Epithelial cell of proximal tubule (primary cell): ENCODE measurements around the gene GNG8. TPM values are rescaled to one million over a fixed set of nuclear protein-coding genes. Genes with fewer than 3 reads are reported as not detected.

Source experiments
- DNase-seq: peaks from one replicate; pipeline ENCODE4 v3.0.0-alpha.2; 2011; ENCODE audit warnings: low read depth
- H3K4me3 ChIP-seq: 2 replicates; pipeline ENCODE4 v1.5.1; 2011; ENCODE audit warnings: low read depth, mild to moderate bottlenecking, low read length
- CTCF ChIP-seq: conservative IDR thresholded peaks from 2 replicates; pipeline ENCODE4 v1.5.1; 2012; ENCODE audit warnings: low read depth, mild to moderate bottlenecking, low read length
- total RNA-seq: library from RNA; depleted of rRNA; stranded (reverse); fragments of >200 nt; gene quantifications from 2 replicates; pipeline ENCODE4 v1.2.3, GENCODE V29; 2015

Gene GNG8
- not detected in 2 replicates for total RNA-seq

DNA sequence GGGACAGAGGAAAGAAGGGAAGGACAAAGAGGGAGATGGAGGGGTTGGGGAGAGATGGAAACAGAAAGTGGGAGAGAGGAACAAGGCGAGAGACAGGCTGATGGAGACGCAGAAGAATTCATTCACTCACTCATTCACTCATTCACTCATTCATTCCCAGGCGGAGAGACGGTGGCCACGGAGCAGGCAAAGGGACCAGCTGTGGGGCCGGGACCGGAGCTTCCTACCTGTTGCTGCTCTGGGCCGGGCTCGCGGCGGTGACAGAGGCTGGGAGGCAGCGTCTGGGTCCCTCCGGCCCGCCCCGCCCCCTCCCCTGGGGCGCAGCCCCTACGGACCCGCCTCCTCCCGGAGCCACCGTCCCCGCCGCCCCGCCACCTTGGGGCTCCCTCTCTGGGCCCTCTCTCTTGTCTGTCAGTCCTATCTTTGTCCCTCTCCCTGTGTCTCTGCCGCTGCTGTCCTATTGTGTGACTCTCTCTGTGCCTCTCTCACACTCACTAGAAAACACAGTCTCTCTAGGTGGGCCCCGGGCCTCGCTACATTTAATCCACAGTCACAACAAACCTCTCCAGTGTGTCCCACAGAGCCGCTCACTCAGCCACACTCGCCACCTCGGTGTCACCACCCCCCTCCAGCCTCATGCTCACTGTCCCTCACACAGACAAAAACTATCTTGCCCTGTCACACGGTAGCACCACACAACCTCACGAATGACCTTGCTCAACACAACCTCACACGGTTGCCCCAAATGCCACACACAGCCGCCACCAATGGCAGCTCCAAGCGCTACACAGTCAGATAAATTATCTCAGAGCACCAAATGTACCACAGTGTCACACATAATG is at the start of gene GNG8:
TSS of gene GNG8 (minus strand) at position 283 of the 842 bp plus-strand sequence. CDS start 1,520 bp downstream, outside the sequence.
- no peak for TF ChIP-seq CTCF
- H3K4me3 ChIP-seq, result no peak within 1 kb of the TSS
- DNase-seq, result no peak

DNA sequence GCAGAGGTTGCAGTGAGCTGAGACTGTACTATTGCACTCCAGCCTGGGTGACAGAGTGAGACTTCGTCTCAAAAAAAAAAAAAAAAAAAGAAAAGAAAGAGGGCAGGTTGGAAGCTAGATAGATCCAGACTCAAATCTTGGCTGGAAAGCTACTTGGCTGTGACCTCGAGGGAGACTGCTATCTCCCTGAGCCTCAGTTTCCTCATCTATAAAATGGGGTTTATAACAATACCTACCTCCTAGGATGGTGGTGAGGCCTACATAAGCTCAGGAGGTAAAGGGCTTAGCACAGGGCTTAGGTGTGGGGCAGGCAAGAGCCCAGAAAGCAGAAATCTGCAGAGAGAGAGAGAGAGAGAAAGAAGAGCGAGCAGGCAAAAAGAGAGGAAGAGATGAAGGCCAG is 49.2 kb upstream of the GNG8 start:
- no peak overlapping the region for H3K4me3 ChIP-seq
- no peak for DNase-seq
- TF ChIP-seq CTCF, result no peak

GRCh38 chr19:46678110-46678732 is 42.2 kb upstream of the GNG8 start:
- TF ChIP-seq CTCF, result no peak
- DNase-seq, result no peak
- no peak overlapping the region for H3K4me3 ChIP-seq

- no peak for DNase-seq
- TF ChIP-seq CTCF, result no peak
- no peak overlapping the region for H3K4me3 ChIP-seq
Measured at GRCh38 chr19:46674416-46675178, 38.6 kb upstream of the GNG8 start.

- TF ChIP-seq CTCF, result no peak
- DNase-seq, result no peak
- H3K4me3 ChIP-seq, result no peak overlapping the region
Measured at GRCh38 chr19:46670813-46671212, 34.8 kb upstream of the GNG8 start.

DNA sequence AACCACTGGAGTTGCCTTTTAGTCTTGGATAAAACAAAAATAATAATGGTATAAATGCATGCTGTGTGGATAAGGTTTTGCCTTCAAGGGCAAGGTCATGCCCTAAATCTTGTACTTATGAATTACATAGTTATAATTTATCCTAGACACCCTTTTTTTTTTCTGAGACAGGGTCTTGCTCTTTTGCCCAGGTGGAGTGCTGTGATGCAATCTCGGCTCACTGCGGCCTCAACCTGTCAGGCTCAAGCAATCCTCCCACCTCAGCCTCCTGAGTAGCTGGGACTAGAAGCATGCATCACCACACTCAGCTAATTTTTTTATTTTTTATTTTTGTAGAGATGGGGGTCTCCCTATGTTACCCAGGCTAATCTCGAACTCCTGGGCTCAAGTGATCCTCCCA is 32.7 kb upstream of the GNG8 start:
- no peak for TF ChIP-seq CTCF
- DNase-seq, result no peak
- no peak overlapping the region for H3K4me3 ChIP-seq
